ENCODE results near the gene ADGRF3.
"Not testable (repeated sequence)": the region's sequence is repeated elsewhere in the genome, so short reads cannot be mapped to it uniquely, and the experiment has no call there.

Gene ADGRF3

GRCh38 chr2:26276484-26277227, 69.9 kb downstream of the ADGRF3 start:
- peak; percentile 36 for DNase-seq

GRCh38 chr2:26274058-26274613, 72.5 kb downstream of the ADGRF3 start:
- DNase-seq: peak; percentile 79

DNA sequence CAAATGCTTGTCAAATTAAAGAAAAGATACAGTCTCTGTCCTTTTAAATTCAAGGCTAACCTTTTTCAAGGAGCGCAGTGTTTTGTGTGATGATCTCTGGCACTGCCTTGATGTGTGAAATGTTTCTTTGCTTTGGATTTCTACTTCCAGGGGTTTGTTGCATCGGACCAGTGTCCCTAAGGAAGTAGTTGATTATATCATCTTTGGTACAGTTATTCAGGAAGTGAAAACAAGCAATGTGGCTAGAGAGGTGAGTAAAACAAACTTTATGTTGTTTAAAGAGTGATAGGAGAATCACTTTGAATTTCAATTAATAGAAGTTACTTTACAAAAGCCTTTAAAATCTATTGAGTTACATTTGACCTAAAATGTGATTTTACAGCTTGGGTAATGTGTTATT, 73.1 kb downstream of the ADGRF3 start:
- DNase-seq: no peak

- no peak for DNase-seq
Measured at GRCh38 chr2:26270373-26270772, 76.2 kb downstream of the ADGRF3 start.

DNA sequence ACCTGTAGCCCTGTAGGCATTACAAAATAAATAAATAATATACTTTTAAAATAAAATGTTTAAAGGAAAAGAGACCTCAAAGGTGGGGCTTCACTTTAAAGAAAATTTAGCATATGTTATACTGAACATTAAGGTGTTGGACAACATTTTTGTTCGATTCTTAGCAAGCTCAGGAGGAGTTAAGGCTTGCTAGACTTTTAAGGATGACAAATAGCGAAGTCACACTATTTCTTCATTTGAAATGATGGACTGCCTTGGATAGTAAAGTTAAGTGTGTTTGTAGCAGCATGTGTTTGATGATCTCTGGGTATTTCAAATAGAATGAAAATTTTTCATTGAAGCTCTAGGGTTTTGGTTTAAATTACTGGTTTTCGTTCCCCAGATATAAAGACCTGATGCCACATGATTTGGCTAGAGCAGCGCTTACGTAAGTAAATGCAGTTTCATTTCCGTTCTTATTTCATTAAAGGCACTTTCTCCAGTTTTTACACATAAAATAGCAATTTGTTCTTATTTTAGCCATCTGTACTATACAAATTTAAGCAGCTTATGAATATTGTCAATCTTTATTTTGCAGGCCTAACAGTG, 76.9 kb downstream of the ADGRF3 start:
- DNase-seq: no peak

DNA sequence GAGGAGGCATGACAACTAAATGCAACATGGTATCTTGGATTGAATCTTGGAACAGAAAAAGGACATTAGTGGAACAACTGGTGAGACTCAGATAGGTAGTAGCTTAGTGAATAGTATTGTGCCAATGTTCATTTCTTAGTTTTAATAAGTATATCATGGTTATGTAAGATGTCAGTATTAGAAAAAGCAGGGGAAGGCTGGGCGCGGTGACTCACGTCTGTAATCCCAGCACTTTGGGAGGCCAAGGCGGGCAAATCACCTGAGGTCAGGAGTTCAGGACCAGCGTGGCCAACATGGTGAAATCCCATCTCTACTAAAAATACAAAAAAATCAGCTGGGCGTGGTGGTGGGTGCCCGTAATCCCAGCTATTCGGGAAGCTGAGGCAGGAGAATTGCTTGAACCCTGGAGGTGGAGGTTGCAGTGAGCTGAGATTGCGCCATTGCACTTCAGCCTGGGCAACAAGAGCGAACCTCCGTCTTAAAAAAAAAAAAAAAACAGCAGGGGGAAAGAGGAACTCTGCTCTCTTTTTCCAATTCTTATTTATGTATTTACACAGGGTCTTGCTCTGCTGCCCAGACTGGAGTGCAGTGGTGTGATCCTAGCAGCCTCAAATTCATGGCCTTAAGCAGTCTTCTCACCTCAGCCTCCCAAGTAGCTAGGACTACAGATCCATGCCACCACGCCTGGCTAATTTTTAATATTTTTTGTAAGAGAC, 77.8 kb downstream of the ADGRF3 start:
- DNase-seq: not testable (repeated sequence)

DNA sequence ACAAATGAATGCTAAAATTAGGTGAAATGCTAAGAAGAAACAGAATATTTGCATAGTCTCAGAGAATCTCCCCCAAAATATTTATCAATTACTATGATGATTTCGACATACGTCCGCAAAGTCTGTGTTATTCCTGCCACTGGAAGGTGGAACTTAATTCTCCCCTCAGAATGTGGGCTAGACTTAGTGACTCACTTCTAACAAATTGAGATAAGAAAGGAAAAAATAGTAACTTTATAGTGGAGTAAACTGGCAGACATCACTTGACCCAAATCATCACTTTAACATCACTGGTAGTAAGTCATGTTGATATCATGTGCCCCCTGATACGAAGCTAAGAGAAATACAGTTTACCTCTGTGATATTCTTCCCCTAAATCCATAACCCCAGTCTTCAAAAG, 78.4 kb downstream of the ADGRF3 start:
- DNase-seq: no peak

GRCh38 chr2:26258836-26259235, 87.8 kb downstream of the ADGRF3 start:
- not testable (repeated sequence) for DNase-seq

Data from hematopoietic multipotent progenitor cell treated with erythropoietin and hydrocortisone succinate and interleukin-3 and kit ligand, for 6 days (in vitro differentiated cells).